Tibial nerve (tissue), 4 donors: ENCODE measurements around the gene DERL3. TPM values are rescaled to one million over a fixed set of nuclear protein-coding genes. Genes with fewer than 3 reads are reported as not detected.

ENCODE experiments used
- DNase-seq, 2 donors: peaks; one replicate each; pipeline ENCODE4 v3.0.0-alpha.2; 2019; ENCODE audit warnings: low spot score in 2 of 2
- H3K27ac ChIP-seq, 4 donors: fragments of 200-600 bp; sonication (generic) in 3 of 4; one replicate each; pipeline ENCODE4 v1.5.1; 2017 to 2019; ENCODE audit warnings: mild to moderate bottlenecking in 1 of 4
- H3K27me3 ChIP-seq, 2 donors: fragments of 200-600 bp; sonication (generic) in 1 of 2; one replicate each; pipeline versions ENCODE4 v1.5.1 to v1.6.0; 2017 to 2019
- H3K36me3 ChIP-seq, 3 donors: fragments of 200-600 bp; sonication (generic); one replicate each; pipeline ENCODE4 v1.5.1; 2018 to 2019
- H3K4me1 ChIP-seq, 4 donors: fragments of 200-600 bp; sonication (generic) in 3 of 4; one replicate each; pipeline ENCODE4 v1.5.1; 2017 to 2019
- H3K4me3 ChIP-seq, 4 donors: fragments of 200-600 bp; sonication (generic) in 3 of 4; one replicate each; pipeline ENCODE4 v1.5.1; 2017 to 2019; ENCODE audit warnings: mild to moderate bottlenecking in 1 of 4, moderate library complexity in 1 of 4
- H3K9me3 ChIP-seq, 4 donors: fragments of 200-600 bp; sonication (generic) in 3 of 4; one replicate each; pipeline ENCODE4 v1.5.1; 2017 to 2019
- CTCF ChIP-seq, 5 experiments: fragments of 200-600 bp in 3 of 5; fragments of 450-650 bp in 2 of 5; sonication (generic) in 3 of 5; IDR thresholded peaks; one replicate each; pipeline ENCODE4 v1.5.1; 2016 to 2019; ENCODE audit warnings: antibody characterized with exemption in 5 of 5, mild to moderate bottlenecking in 3 of 5, moderate library complexity in 2 of 5
- EP300 ChIP-seq, 2 donors: sonication (generic); formaldehyde crosslinking; IDR thresholded peaks; one replicate each; pipeline ENCODE4 v1.6.1; 2017; ENCODE audit warnings: antibody characterized with exemption in 2 of 2, mild to moderate bottlenecking in 1 of 2
- POLR2A ChIP-seq, 2 donors: fragments of 450-650 bp; IDR thresholded peaks; one replicate each; pipeline ENCODE4 v1.6.1; 2017; ENCODE audit warnings: antibody characterized with exemption in 2 of 2, mild to moderate bottlenecking in 2 of 2, moderate library complexity in 2 of 2
- WGBS, 2 donors: methylation state at CpG; one replicate each; pipeline ENCODE4 v1.1.5; 2018; 5-methylcytosine and 5-hydroxymethylcytosine counted together
- total RNA-seq, 4 donors: library from RNA; depleted of rRNA; stranded (reverse); fragments of >200 nt; gene quantifications; one replicate each; pipeline ENCODE4 v1.1.0, GENCODE V29; 2016

DERL3 gene
- total RNA-seq, 4 donors from 2014 or later, result 0.60 to 2.3 TPM; not detected in 2

- peaks cover 0 to 4% (median 0%) of the 10 kb centered on the region in 4 donors for H3K9me3 ChIP-seq
- peaks cover 0 to 96% (median 8%) of the 10 kb centered on the region in 3 donors for H3K36me3 ChIP-seq
- H3K4me3 ChIP-seq, result no peak overlapping the region
- peaks cover 0 to 50% (median 5%) of the 10 kb centered on the region in 4 donors for H3K4me1 ChIP-seq
- TF ChIP-seq CTCF (IDR thresholded peaks at IDR 0.05), result no peak
- TF ChIP-seq EP300 (IDR thresholded peaks at IDR 0.05), result no peak
- no peak for TF ChIP-seq POLR2A (IDR thresholded peaks at IDR 0.05)
- H3K27ac ChIP-seq, result no peak overlapping the region
- no peak for DNase-seq
- 84 to 87% methylated on average over 6 to 7 of the region's 10 CpGs for WGBS, 2 donors
- H3K27me3 ChIP-seq, result no peaks in the 10 kb centered on the region
Observed at GRCh38 chr22:23831781-23832180, 7.0 kb downstream of the DERL3 start.

GRCh38 chr22:23831261-23831660, 7.5 kb downstream of the DERL3 start:
- TF ChIP-seq CTCF (IDR thresholded peaks at IDR 0.05), result no peak
- TF ChIP-seq POLR2A (IDR thresholded peaks at IDR 0.05), result no peak
- TF ChIP-seq EP300 (IDR thresholded peaks at IDR 0.05), result no peak
- H3K4me1 ChIP-seq, result peaks cover 0 to 46% (median 4%) of the 10 kb centered on the region in 4 donors
- H3K9me3 ChIP-seq, result peaks cover 0 to 4% (median 0%) of the 10 kb centered on the region in 4 donors
- H3K27me3 ChIP-seq, result no peaks in the 10 kb centered on the region
- H3K4me3 ChIP-seq, result no peak overlapping the region
- peaks cover 0 to 96% (median 12%) of the 10 kb centered on the region in 3 donors for H3K36me3 ChIP-seq
- no peak for DNase-seq
- WGBS, 2 donors, result 94 to 96% methylated on average over 8 of the region's 8 CpGs
- no peak overlapping the region for H3K27ac ChIP-seq

GRCh38 chr22:23829845-23830372, 8.9 kb downstream of the DERL3 start:
- TF ChIP-seq CTCF (IDR thresholded peaks at IDR 0.05) (no peak), EP300 (IDR thresholded peaks at IDR 0.05) (no peak), POLR2A (IDR thresholded peaks at IDR 0.05) (no peak)
- no peak for DNase-seq
- Histone ChIP-seq H3K27me3 (no peaks in the 10 kb centered on the region), H3K9me3 (peaks cover 0 to 4% (median 0%) of the 10 kb centered on the region in 4 donors), H3K4me1 (peaks cover 0 to 33% (median 0%) of the 10 kb centered on the region in 4 donors), H3K27ac (no peak overlapping the region), H3K36me3 (peaks cover 0 to 96% (median 12%) of the 10 kb centered on the region in 3 donors), H3K4me3 (no peak overlapping the region)
- 66 to 68% methylated on average over 7 of the region's 7 CpGs for WGBS, 2 donors

GRCh38 chr22:23828800-23829680, 9.8 kb downstream of the DERL3 start:
- no peak for DNase-seq
- Histone ChIP-seq H3K36me3 (peaks cover 0 to 96% (median 17%) of the 10 kb centered on the region in 3 donors), H3K4me1 (peaks cover 0 to 24% (median 0%) of the 10 kb centered on the region in 4 donors), H3K4me3 (no peak overlapping the region), H3K9me3 (peaks cover 0 to 4% (median 0%) of the 10 kb centered on the region in 4 donors), H3K27ac (peak overlapping the region in 1 of 4 donors; percentile 5), H3K27me3 (no peaks in the 10 kb centered on the region)
- TF ChIP-seq EP300 (IDR thresholded peaks at IDR 0.05), result no peak
- no peak for TF ChIP-seq CTCF (IDR thresholded peaks at IDR 0.05)
- no peak for TF ChIP-seq POLR2A (IDR thresholded peaks at IDR 0.05)
- 89 to 96% methylated on average over 10 of the region's 10 CpGs for WGBS, 2 donors
